ENCODE results near the gene PDK2.
A peak's percentile ranks its signal among the peaks of the same experiment; 100 is the strongest.

PDK2 gene

DNA sequence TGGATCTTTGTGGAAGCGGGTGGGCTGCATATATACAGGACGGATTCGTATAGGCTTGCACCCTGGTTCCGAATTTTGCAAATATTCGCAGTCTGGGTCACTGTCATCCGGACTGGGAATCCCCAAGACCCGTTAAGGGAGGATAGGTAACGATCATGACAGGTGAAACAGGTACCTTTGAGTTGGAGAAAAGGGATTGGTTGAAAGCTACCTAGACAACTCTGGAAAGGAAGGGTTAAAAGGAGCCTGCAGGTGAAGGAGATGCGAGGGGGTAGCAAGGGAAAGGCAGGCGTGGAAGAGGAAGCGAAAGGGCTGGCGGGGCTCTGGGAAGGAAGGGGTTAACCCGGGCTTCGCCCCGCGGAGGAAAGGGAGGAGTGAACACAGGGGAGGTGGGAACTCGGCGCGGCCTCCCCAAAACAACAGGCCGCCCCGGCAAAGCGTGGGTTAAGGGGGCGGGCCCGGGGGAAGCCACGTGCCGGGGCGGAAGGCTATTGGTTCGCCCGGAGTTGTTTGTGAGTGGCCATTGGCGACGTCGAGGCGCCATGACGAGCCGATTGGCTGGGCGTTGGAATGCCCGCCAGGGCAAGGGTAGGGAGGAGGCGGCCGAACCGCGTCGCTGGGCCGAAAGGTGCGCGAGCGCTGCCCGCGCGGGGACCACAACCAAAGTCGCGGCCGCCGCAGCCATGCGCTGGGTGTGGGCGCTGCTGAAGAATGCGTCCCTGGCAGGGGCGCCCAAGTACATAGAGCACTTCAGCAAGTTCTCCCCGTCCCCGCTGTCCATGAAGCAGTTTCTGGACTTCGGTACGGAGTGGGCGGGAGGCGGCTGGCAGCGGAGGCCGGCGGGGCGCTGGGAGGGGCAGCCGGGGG, at the start of gene PDK2:
Gene PDK2 (plus strand): TSS at position 599 of the 867 bp plus-strand sequence. CDS start 85 bp downstream, at position 684.
- H3K4me3 ChIP-seq, result peak within 1 kb of the TSS; percentile 66 to 94 (median 91)
- H3K27ac ChIP-seq, result peak within 1 kb of the TSS; percentile 53 to 93 (median 87)

DNA sequence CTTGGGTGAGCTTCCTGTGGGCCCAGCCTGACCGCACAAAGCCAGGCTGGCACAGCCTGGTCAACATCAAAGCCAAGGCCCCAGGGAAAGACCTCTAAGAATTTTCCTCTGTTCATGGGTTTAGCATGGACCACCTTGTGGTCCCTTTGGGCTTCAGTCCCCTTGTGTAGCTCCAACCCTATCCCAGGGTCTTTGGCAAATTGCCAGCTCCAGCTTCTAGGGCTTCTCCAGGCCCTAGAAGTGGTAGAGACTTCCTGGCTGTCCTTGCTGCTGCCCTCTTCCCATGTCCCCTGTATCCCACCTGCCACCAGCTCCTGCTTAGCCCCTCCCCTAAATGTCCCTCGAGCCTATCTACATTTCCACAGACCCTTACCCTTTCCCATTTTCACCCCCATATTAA, 49.0 kb upstream of the PDK2 start:
- H3K4me3 ChIP-seq, result no peak overlapping the region
- H3K27ac ChIP-seq, result no peak overlapping the region

DNA sequence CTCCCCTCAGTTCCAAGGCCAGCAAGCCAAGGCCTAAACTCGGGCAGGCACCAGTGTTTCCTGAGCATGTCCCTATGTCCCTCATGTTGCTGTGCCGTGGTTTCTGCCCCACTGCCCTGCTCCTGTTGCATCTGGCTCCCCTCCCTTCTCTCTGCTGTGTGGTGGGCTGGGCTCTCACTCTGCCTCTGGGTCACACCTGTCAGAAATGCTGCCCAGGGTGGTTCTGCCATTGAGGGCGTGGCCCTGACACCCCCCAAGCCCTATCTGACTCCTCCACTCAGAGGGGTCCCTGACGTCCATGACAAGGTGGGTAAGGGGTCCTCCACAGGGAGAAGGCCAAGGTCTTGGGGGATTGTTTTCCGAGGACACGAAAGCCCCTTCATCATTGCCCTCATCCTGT, 48.5 kb upstream of the PDK2 start:
- no peak overlapping the region for H3K4me3 ChIP-seq
- H3K27ac ChIP-seq, result peak overlapping the region in 3 of 21 experiments; percentile 4 to 75 (median 52)

DNA sequence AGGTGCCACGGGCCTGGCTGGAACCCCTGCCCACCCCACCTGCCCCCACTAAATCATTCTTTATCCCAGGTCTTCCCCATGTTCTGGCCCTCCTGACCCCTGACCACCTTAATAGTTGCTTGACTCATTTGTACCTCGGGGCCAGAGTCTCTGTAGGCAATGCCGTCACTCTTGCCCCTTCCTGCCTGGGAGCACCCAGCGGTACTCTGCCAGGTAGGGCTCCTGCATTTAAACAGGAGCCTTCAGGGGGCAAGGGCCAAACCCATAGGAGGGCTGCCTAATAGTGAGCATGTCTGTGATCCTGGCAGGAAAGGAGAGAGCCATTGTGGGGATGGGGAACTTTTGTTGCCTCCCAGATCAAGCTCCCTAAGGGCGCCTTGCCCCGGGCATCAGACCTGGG, 48.1 kb upstream of the PDK2 start:
- H3K4me3 ChIP-seq, result no peak overlapping the region
- H3K27ac ChIP-seq, result peak overlapping the region in 8 of 21 experiments; percentile 4 to 75 (median 42)

DNA sequence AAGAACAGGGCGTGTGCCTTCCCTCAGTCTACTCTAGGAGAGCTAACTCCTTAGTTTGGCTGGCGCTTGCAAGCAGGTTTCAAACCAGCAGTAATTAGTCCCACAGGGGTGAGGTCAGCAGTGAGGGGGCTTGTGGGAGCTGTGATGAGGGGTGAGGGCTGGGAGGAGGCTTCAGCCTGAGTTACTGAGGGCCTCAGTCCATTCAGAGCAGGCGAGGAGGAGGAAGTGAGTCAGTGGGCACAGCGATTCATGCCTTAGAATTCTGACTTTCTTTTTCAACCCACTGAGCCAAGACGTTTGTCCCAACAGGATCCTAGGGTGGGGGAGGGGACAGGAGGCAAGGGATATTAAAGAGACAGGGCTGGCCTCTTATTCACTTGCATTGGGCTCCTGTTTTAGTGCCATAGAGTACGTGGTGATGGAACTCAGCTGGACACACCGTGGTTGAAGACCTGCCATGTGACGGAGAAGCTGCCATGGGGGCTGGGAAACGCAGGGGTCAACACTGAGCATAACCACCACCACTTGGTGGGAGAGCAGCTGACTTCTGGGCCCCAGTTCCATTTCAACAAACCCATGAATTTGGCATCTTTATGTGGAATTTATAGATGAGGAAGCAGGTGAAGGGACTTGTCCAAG, 47.5 kb upstream of the PDK2 start:
- peak overlapping the region in 8 of 21 experiments; percentile 4 to 75 (median 42) for H3K27ac ChIP-seq
- H3K4me3 ChIP-seq, result no peak overlapping the region

DNA sequence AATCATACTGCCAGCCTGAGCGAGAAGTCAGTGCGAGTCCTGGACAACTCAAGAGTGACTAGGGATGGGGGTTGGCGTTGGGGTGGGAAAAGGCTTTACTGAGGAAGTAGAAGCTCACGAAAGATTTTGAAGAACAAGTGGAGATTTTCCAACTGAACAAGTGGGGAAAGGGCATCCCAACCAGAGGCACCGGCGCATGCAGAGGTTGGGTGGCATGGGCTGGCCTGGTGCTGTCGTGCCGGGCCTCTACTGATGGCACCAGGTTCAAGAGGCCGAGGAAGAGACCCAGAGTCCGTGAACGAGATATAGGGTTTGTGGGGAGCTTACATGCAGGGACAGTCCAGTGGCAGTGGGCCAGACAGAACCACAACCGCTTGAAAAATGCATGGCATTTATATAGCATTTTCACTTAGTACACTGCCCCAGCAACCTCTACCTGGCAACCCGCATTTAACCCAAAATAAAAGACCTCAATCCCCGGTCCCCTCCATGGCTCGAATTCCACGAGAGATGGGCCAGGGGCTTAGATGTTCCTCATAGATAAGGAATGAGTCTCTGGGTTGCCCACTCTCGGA, 46.9 kb upstream of the PDK2 start:
- H3K4me3 ChIP-seq, result no peak overlapping the region
- H3K27ac ChIP-seq, result no peak overlapping the region

DNA sequence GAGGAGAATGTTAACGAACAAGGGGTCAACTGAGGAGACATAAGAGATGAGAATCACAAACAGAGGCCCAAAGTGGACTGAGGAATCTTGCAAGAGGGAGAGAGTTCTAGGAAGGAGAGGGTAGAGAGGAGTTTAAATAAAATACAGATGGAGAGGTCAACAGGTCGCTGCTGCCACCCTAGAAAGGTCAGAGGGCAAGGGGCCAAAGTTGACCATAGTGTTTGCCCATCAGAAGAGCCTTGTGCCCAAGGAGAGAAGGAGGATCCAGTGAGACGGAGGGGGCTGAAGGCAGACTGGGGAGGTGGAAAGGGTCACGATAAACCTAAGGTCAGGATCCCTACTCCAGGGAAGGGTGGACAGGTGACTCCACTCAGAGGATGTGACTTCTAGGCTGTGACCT, 46.2 kb upstream of the PDK2 start:
- no peak overlapping the region for H3K27ac ChIP-seq
- no peak overlapping the region for H3K4me3 ChIP-seq

DNA sequence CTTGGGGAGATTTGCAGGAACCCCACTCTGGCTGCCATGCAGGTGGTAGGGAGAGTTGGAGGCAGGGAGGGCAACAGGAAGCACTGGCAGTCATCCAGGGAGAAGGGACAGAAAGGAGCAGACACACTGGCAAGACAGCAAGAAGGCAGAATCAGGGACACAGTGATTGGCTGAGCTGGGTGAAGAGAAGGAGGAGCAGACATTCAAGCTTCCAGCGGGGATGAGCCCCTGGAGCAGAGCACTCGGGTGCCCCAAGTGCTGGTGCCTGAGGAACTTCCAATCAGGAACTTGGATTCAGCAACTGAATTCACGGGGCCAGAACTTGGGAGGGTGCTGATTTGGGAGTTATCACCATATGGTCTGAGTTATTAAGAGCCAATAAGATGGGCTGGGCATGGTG, 45.5 kb upstream of the PDK2 start:
- Histone ChIP-seq H3K4me3 (no peak overlapping the region), H3K27ac (no peak overlapping the region)

DNA sequence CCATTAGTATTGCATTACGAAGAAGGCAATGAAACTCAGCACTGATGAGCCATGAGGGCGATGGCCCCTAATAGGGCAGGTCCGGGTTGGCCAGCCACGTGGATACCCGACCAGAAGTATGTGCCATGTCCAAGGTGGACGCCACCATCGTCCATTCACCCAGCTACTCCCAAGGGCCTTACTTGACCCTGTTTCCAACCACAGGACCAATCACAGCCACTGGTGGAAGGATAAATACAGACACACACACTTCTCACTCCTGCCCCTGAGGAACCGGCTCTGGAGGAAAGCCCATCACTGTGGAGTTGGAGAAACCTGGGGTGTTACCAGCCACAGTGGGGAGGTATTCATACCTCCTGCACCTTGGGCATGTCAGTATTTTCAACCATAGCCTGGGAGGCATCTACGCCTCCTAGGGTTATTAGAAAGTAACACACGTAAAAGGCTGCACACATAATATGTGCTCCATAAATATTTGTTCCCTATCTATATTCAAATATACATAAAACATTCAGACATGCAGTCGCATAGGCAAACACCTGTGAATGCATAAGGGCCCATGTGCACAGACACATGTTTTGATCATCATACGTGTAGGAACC, 44.6 kb upstream of the PDK2 start:
- Histone ChIP-seq H3K4me3 (no peak overlapping the region), H3K27ac (peak overlapping the region in 3 of 21 experiments; percentile 39 to 63 (median 51))

DNA sequence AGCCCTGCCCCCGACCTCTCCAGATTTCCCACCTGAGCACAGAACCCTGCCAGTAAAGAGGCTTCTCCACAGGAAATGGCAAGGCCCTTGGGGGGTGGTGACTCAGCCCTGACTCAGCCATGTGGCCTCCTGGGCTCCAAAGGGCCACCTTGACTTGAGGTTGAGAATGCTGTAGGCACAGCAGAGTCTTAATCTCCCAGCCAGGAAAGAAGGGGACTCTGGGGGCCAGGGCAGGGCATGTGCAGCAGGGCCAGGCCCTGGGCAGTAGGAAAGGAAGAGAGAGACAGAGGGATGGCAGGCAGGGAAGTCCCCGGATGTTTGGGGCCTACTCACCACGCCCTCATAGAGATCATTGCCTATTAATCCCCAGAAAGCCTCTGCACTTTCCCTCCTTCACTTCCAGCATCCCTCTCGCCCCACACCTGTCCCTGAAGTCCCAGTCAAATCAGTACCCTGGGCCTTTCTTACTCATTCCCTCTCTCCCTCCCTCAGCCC, 44.0 kb upstream of the PDK2 start:
- H3K27ac ChIP-seq, result peak overlapping the region in 11 of 21 experiments; percentile 3 to 65 (median 48)
- no peak overlapping the region for H3K4me3 ChIP-seq

DNA sequence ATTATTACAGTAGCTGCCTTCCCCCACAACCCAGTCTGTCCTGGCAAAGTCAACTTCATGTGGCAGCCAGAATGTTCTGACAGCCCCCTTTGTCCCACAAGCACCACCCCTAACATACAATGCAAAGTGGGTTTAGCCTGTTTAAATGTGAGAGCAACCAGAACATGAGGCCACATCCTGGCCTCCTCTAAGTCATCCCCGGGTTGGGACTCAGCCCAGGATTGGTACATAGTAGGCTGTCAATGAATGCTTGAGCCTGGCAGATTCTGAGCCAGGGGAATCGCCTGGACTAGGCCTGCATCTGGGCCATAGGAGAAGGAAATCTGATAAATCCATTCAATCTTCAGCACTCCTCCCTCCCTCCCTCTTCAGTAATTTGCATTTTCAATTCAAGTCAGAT, 43.5 kb upstream of the PDK2 start:
- Histone ChIP-seq H3K27ac (peak overlapping the region in 11 of 21 experiments; percentile 3 to 65 (median 48)), H3K4me3 (no peak overlapping the region)

DNA sequence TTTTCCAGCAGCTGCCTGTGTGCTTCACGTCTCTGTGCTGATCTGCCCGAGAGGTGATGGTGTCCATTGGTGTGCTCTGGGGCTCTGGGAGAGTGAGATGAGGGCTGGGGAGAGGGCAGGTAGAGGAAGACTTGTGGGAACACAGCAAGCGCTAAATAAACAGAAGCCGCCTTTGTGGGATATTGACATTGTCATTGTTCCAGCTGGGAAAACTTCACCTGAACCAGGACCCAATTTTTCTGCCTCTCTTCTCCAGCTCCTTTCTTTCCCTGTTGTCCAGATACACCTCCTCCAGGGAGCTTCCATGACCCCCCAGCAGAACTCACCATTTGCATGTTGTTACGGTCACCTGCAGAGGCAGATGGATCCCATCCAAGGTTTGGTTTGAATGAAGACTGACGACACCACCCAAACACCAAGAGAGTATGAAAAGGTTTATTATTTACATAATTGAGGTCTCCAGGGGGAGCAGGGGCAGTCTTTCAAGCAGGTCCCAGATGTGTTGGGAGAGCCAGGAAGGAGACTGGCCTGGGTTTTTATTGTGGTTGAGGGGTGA, 42.8 kb upstream of the PDK2 start:
- H3K27ac ChIP-seq, result peak overlapping the region in 3 of 21 experiments; percentile 39 to 63 (median 60)
- no peak overlapping the region for H3K4me3 ChIP-seq

DNA sequence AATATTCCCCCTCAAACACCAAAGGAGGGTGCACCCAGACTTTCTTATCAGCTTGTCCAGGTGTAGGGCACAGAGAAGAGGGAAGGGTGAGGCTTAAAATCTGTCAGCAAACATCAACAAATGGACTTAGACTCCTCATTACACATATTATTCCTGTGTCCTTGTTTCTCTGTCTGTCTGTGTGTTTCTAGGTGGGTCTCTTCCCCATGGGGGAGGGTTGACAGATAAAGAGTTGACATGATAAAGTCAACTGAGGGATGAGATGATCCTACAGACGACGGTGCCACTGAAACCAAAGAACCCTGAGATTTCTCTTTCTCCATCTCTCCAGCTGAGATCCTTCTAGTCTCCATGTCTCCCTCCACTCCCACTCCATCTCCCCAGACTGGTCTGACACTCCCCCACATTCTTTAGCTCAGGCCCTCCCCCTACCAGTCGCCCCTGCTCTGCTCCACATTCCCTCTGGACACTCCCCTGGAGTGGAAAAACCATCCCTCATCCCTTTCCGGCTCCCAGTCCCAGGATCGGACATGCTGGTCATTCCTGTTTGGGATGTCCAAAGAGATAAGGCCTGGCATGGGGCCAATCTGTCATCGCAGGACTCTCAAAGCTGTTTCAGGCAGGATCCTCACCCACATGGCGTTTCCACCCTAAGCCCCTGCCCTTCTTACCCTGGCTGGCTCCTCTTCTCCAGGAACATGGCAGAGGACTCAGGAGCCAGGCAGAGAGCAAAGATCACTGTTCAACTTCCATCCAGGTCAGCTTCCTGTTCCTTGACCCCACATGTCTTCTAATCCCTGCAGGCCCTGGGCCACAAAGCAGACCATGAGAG, 42.1 kb upstream of the PDK2 start:
- Histone ChIP-seq H3K4me3 (no peak overlapping the region), H3K27ac (peak overlapping the region in 3 of 21 experiments; percentile 19 to 67 (median 25))

DNA sequence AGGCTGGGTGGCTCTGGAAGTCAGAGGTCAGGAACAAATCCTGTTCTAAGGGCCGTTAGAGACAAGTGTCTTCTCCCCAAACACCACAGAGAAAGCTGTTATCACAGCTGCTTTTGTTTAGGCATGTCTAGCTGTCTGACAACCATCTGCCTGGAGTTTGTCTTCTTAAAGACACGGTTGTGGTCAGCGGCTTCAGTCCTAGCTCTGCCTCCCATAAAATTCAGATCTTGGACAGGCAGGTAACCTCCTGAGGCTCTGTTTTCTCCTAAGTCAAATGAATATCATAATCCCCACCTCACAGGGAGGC, 41.5 kb upstream of the PDK2 start:
- no peak overlapping the region for H3K4me3 ChIP-seq
- H3K27ac ChIP-seq, result peak overlapping the region in 3 of 21 experiments; percentile 19 to 67 (median 25)

DNA sequence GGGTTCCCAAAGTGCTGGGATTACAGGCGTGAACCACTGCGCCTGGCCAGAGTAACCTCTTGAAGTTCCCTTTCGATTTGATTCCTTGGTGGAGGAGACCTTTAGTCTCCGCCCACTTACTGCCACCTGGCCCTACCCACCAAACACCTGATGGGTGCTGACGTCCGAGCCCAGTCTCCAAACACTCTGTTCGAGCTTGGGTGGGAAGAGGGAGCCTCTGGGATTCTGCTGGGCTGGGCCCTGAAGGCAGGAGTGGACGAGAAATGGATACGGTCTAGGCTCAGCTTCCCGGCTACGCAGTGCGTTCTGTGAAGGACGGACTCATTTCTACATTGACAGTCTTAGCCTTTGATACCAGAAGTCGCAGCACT, 40.1 kb upstream of the PDK2 start:
- Histone ChIP-seq H3K27ac (peak overlapping the region; percentile 8 to 94 (median 84)), H3K4me3 (peak overlapping the region; percentile 62 to 88 (median 78))

DNA sequence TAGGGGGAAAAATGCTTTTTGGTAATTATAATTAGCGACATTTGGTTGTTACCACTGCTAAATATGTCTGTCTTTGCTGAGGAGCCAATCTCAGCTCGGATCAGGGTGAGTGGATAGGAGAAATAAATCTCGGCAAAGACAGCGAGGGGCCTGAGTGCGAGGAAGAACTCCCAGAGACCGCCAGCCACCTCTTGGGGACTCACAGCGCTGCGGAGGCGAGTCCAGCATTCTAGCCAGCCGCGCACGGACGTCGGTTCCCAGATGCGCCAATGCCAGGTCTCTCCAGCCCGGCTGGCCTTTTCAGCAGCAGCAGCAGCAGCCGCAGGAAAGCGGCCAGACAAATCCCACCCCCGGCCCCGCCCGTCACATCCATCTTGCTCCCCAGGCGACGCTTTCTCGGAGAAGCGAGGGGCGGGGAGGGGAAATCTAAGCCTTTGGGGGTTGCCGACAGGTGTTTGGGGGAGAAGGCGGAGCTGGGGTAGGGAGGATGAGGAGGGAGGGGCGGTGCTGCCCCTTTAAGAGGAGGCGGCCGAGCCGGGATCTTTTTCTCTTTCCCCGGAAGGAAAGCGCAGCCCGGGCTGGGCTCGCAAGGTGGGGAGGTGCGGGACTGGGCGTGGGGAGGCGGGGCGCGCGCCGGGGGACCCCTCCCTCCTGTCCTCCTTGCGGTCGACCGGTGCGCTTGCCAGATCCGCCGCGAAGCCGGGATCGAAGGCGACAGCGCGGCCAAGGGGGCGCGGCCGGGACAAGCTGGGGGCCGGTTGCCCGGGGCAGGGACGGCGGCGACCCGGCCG, 39.5 kb upstream of the PDK2 start, which contains the start of gene ITGA3:
Gene ITGA3 (plus strand): TSS at position 685 of the 791 bp plus-strand sequence. CDS start 330 bp downstream, outside the sequence.
- H3K4me3 ChIP-seq, result peak within 1 kb of the TSS; percentile 62 to 88 (median 78)

DNA sequence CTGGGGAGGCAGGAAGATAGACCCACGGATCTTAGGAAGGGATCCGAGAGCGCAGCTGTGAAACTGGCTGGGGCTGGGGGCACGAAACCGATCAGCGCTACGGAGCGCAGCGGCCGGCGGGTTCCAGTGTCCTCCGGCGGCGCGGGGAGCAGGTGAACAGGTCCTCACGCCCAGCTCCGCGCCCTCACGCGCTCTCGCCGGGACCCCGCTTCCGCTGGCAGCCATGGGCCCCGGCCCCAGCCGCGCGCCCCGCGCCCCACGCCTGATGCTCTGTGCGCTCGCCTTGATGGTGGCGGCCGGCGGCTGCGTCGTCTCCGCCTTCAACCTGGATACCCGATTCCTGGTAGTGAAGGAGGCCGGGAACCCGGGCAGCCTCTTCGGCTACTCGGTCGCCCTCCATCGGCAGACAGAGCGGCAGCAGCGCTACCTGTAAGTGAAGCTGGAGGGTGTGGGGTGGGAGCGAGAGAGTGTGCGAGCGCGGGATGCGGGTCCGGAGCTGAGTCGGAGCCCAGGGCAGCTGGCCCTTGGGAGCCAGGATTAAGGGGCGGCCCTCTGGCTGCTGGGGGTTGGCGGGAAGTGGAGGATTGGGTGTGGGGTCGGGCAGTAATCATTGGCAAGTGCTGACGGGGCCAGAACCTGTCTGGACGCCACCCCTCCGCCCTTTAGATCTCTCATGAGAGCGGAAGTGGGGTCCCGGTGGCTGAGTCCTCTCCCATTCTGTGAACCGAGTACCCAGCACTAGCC, 38.8 kb upstream of the PDK2 start:
- H3K4me3 ChIP-seq, result peak overlapping the region; percentile 62 to 88 (median 78)
- H3K27ac ChIP-seq, result peak overlapping the region; percentile 52 to 94 (median 84)

More for the DNA sequence above, 39.5 kb upstream of the PDK2 start, which contains the start of gene ITGA3:
- peak within 1 kb of the TSS; percentile 52 to 94 (median 84) for H3K27ac ChIP-seq

All from skin epidermis (tissue), 12 donors.